ENCODE measurements around the gene C9orf153. TPM values are rescaled to one million over a fixed set of nuclear protein-coding genes. Genes with fewer than 3 reads are reported as not detected.

C9orf153 gene
- total RNA-seq, 1 experiment from 2014 or later, result 0.17 TPM

GRCh38 chr9:86181379-86182315 lies 77.8 kb downstream of the C9orf153 start:
- TF ChIP-seq CTCF (conservative IDR thresholded peaks at IDR 0.05), result no peak
- Histone ChIP-seq H3K4me2 (ENCODE audit: insufficient read depth, insufficient read length, low read length) (peak overlapping the region; percentile 30), H3K56ac (ENCODE audit: insufficient read length, low read depth, low read length) (no peak overlapping the region), H2BK20ac (ENCODE audit: low read depth, low read length, poor library complexity, severe bottlenecking) (no peak overlapping the region), H3K27me3 (ENCODE audit: insufficient read depth, low read length) (no peaks in the 10 kb centered on the region), H2BK120ac (ENCODE audit: low read depth, low read length, poor library complexity, severe bottlenecking) (no peak overlapping the region), H2BK5ac (ENCODE audit: insufficient read length, low read length) (no peak overlapping the region), H3K14ac (ENCODE audit: insufficient read depth, low read length) (no peak overlapping the region), H2AFZ (ENCODE audit: low read length) (no peak overlapping the region), H3K27ac (ENCODE audit: insufficient read length, low read depth, low read length) (no peak overlapping the region), H3K4me1 (ENCODE audit: insufficient read depth, low read length) (peaks cover 2% of the 10 kb centered on the region; the same call in 1 of the 2 replicates), H4K91ac (ENCODE audit: insufficient read length, low read depth, low read length) (no peak overlapping the region), H3K23ac (ENCODE audit: insufficient read length, low read depth, low read length) (no peak overlapping the region), H3K9me3 (ENCODE audit: control insufficient read depth, low read depth, low read length) (no peaks in the 10 kb centered on the region), H3K79me2 (ENCODE audit: insufficient read depth, low read length) (no peaks in the 10 kb centered on the region), H3K79me1 (ENCODE audit: insufficient read depth, low read depth, low read length, poor library complexity, severe bottlenecking) (no peaks in the 10 kb centered on the region), H3K9ac (ENCODE audit: extremely low read depth, insufficient read length, low read length) (no peak overlapping the region), H2BK15ac (ENCODE audit: low read depth, low read length) (no peak overlapping the region), H4K20me1 (ENCODE audit: control insufficient read depth, insufficient read depth, insufficient read length) (no peaks in the 10 kb centered on the region), H3K23me2 (ENCODE audit: insufficient read length, low read depth, low read length, poor library complexity, severe bottlenecking) (no peaks in the 10 kb centered on the region), H4K8ac (replicated peaks; ENCODE audit: insufficient read length, low read depth, low read length) (no peak overlapping the region), H4K5ac (ENCODE audit: insufficient read length, low read depth, low read length) (no peak overlapping the region), H3T11ph (ENCODE audit: low read length) (no peak overlapping the region), H2AK5ac (ENCODE audit: insufficient read length, low read length) (no peak overlapping the region), H3K18ac (ENCODE audit: insufficient read length, low read depth, low read length) (no peak overlapping the region), H3K4ac (ENCODE audit: low read depth, low read length) (no peak overlapping the region), H2BK12ac (ENCODE audit: insufficient read length, low read depth, low read length) (no peak overlapping the region)
- Mint-ChIP-seq H3K4me1 (peaks cover 43 to 51% of the 10 kb centered on the region in 2 experiments), H3K36me3 (ENCODE audit: insufficient read depth in 1 of 3, low read depth in 3 of 3) (peaks cover 0 to 5% (median 0%) of the 10 kb centered on the region in 3 experiments; a peak in 3 of 7 replicates), H3K9me3 (peaks cover 0 to 5% of the 10 kb centered on the region in 2 experiments; a peak in 1 of 5 replicates), H3K4me3 (peak overlapping the region; percentile 7 to 33; a peak in 4 of 5 replicates), H3K27ac (peak overlapping the region; percentile 59 to 91 (median 89)), H3K27me3 (ENCODE audit: low read depth) (peaks cover 5% of the 10 kb centered on the region)
- WGBS (ENCODE audit: extremely low coverage, insufficient read length, low lambda C conversion rate), result no CpG with 5 or more reads among the region's 3 CpGs
- DNase-seq, result no peak

All from H9 (cell line).